SK-N-MC (cell line): ENCODE results near the gene FCHSD2.

Experiments used
- EZH2 ChIP-seq: fragments of 200-600 bp; sonication (generic); IDR thresholded peaks from one replicate; pipeline ENCODE4 v1.6.1; 2017; ENCODE audit warnings: antibody characterized with exemption
- FOXP2 ChIP-seq: optimal IDR thresholded peaks from 2 replicates; pipeline ENCODE3; 2011; ENCODE audit warnings: mild to moderate bottlenecking, moderate library complexity; ENCODE audit not compliant: insufficient read depth; ENCODE audit errors: extremely low read length, control extremely low read depth
- POLR2AphosphoS5 ChIP-seq: IDR thresholded peaks from 2 replicates; pipeline ENCODE4 v1.6.1; 2012; ENCODE audit warnings: mild to moderate bottlenecking, low read depth, low read length, borderline replicate concordance

- TF ChIP-seq POLR2AphosphoS5 (no peak), EZH2 (no peak), FOXP2 (no peak)
Measured at GRCh38 chr11:72925656-72926055, 216.5 kb downstream of the FCHSD2 start.
